GM18519 (cell line): ENCODE results near the gene BRSK2.

Experiments
- ATAC-seq: cut with Tn5 transposase; IDR thresholded peaks from one replicate; pipeline ENCODE4 v1.9.1; 2021; ENCODE audit warnings: mild to moderate bottlenecking, moderate library complexity; ENCODE audit not compliant: unreplicated experiment, low FRiP score

BRSK2 gene

DNA sequence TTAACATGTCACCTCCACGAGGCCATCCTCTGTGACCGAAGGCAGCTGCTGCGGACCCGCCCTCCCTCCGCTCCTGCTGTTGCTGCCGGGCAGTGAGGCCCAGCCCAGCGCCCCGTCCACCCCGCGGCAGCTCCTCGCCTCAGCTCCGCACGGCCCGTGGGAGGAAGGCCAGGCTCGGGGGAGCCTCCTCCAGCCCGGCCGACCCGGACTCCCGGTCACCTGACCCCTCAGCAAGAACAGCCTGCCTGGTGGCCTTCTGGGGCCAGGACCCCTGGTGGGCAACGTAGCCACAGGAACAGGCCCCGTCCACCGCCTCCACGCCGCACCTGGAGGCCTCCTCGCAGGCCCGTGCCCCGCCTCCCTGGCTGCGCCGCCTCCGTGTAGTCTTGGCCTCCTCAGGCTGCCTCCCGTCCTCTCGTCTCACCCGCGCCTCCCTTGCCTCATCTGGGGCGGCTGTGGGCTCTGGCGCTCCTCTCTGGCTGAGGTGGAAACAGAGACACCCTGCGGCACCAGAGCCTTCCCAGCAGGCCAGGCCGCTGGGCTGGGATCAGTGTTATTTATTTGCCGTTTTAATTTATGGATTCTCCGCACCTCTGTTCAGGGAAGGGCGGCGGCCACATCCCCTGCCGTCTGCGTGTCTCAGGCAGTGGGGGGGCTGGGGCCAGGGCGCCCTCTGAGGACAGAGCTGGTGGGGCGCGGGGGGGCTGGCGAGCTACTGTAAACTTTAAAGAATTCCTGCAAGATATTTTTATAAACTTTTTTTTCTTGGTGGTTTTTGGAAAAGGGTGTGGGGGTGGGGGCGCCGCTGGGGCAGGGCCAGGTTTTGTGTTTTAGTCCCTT lies 71.5 kb downstream of the BRSK2 start:
- no peak for ATAC-seq

GRCh38 chr11:1461826-1462697 lies 72.3 kb downstream of the BRSK2 start:
- ATAC-seq: no peak

DNA sequence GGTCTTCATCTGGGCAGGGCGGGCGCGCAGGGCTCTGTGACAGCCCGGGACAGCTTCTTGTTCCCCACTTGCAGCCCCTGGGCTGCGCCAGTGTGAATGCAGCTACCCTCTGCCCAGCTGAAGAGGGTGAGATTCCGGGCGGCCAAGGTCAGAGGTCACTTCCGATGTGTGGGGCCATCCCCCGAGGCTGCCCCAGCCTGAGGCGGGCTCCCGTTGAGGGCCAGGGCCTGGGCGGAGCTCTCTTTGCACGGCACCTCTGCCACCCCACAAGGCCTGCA lies 72.9 kb downstream of the BRSK2 start:
- no peak for ATAC-seq

DNA sequence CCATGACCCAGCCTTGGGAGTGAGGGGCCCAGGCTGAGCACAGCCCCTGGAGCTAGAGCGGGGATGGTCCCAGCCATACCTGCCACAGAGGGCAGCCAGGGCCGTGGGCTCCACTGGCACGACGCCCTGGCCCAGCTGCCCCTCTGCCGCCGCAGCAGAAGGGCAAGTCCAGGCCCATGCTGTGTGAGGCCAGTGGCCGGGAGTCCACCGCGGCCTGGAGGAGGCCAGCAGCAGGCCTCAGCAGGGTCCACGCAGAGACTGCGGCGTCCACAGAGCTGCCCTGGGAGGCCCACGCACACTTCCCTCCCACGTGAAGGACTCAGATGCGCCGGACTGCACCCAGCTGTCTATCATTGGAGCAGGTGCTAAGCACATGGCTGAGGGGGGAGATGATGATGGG lies 73.3 kb downstream of the BRSK2 start:
- no peak for ATAC-seq

GRCh38 chr11:1466784-1467183 lies 77.0 kb downstream of the BRSK2 start:
- no peak for ATAC-seq

DNA sequence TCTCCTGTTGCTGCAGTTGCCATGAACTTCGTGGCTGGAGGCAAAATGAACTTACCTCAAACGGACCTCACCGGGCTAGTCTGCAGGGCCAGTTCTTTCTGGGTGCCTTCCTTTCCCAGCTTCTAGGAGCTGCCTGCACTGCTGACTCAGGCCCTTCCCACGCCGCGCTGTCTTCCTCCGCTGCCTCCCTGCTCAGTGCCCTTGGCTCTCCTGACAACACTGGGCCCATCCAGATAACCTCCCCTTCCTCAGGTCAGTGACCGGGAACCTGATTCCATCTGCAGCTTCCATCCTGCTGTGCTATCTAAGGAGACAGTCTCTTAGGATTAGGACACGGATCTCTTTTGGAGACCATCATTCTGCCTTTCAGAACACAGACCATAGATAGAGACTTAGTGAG lies 77.5 kb downstream of the BRSK2 start:
- ATAC-seq: no peak

DNA sequence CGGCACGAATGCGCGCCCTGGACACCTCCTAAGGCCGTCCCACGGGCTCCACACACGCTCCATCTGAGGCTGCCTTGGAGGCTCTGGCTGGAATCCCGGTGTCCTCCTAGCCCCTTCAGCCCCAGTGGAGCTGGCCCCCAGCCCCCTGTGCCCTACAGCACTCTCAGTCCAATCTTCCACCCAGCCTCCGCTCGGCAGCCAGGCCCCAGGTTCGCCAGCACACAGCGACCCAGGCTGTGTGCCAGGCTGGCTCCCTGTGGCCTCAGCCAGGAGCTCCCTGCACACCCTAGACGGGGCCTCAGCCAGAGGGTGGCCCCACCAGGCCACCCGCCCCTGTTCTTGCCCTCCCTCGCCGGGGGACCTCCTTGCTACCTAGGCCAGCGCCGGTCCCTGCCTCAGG lies 78.3 kb downstream of the BRSK2 start:
- no peak for ATAC-seq

GRCh38 chr11:1468473-1469066 lies 78.8 kb downstream of the BRSK2 start:
- no peak for ATAC-seq

GRCh38 chr11:1469287-1469910 lies 79.7 kb downstream of the BRSK2 start:
- no peak for ATAC-seq

- ATAC-seq: no peak
These were observed 80.4 kb downstream of the BRSK2 start for GRCh38 chr11:1469911-1470680.

GRCh38 chr11:1470681-1471611 lies 81.2 kb downstream of the BRSK2 start:
- ATAC-seq: no peak

- ATAC-seq: no peak
These were observed 82.0 kb downstream of the BRSK2 start for GRCh38 chr11:1471736-1472135.

DNA sequence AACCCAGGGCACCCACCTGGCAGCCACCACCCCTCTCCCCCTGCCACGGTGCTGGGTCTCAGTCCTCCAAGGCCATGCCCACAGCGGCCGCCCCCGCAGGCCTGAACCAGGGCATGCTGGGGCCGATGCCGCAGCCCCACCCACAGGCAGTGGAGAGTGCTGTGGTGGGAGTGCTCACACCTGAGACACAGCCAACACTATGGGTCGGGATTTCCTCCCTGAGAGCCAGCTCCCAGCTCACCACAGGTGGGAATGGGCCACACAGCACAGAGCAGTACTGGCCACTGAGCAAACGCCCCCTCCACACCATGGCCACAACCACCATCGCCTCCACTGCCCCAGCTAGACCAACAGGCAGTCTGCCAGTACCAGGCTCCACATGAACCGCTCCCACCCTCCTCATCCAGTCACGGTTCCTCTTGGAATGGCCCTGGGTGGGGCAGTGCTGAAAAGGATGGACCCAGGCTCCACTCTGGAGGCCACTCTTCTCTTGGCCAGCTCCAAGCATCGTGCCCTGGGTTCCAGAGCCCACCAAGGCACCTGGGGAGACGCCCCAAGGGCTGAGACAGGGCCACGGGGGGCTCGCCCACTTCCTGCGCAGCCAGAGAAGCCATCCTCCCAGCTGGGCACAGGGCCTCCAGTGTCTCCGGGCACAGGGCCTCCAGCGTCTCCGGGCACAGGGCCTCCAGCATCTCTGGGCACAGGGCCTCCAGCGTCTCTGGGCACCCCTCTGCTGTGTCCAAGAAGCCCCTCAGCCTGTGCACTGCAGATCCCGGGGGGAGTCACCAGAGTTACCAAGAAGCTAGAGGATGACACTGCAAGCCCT lies 82.7 kb downstream of the BRSK2 start:
- ATAC-seq: no peak

GRCh38 chr11:1473011-1473628 lies 83.4 kb downstream of the BRSK2 start:
- ATAC-seq: no peak

DNA sequence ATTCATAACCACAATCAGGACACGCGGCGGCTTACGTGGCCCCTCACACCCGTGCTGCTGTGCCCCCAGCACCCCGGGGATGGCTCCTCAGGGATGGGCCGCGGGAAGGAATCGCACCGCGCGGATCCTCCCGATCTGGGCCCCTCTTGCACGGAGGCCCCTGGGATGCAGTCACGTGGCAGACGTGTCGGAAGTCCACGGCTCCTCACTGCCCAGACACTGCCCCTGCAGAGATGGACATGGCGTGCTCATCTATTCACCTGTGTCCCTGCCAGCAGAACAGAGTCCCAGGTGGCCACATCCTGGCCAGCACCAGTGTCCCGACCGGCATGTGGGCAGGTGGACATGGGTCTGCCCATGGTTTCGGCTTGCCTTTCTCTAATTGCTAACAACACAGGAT lies 84.1 kb downstream of the BRSK2 start:
- no peak for ATAC-seq

DNA sequence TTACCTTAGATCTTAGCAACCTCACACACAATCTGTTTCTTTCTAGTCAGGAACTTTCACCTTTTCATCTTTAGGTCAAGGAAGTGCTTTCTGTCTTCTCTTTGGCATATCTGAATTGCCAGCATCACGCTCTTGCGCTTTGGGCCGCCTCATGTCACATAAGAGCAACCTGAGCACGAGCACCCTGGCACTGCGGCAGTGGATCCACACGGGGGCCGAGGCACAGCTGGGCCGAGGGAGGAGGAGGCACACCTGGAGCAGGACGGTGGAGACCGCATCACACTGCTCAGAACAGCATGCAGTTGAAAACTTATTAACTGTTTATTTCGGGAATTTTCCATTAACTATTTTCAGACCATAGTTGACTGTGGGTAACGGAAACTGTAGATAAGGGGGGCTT lies 86.1 kb downstream of the BRSK2 start:
- ATAC-seq: no peak

DNA sequence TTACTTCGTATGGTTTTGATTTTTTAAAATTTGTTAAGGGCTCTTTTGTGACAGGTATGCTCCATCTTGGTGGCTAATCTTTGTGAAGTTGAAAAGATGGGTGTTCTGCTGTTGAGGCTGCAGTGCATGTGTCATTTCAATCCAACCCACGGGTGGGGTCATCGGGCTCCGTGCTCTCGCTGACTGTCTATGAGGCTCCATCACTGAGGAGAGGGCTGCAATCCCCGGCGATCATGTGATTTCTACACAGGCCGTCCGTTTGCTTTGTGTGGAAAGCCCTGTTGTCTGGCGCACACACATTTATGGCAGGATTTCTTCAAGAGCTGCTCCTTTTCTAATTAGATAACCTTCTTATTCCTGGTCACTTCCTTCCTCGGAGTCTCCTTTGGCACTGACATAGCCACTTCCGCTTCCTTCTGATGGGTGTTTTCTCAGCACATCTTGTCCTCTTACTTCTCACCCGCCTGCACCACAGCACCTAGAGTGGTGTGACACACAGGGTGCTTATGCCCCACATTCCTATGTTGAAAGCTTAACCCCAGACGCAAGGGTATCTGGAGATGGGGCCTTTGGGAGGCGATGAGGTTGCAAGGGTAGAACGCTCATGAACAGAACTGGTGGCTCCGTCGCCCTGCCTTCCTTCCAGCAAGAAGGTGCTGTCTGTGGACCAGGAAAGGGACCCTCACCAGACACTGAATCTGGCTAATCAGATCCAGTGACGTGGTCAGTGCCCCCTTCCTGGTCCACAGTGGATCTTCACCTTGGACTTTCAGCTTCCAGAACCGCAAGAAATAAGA lies 87.4 kb downstream of the BRSK2 start:
- no peak for ATAC-seq
